HG03280 (cell line): ENCODE data around the gene GBA2.

Experiments used
- ATAC-seq: cut with Tn5 transposase; IDR thresholded peaks from one replicate; pipeline ENCODE4 v1.9.1; 2021; ENCODE audit warnings: mild to moderate bottlenecking, moderate library complexity; ENCODE audit not compliant: unreplicated experiment

The GBA2 gene

GRCh38 chr9:35740243-35740642 is 8.8 kb downstream of the GBA2 start:
- ATAC-seq, result no peak

DNA sequence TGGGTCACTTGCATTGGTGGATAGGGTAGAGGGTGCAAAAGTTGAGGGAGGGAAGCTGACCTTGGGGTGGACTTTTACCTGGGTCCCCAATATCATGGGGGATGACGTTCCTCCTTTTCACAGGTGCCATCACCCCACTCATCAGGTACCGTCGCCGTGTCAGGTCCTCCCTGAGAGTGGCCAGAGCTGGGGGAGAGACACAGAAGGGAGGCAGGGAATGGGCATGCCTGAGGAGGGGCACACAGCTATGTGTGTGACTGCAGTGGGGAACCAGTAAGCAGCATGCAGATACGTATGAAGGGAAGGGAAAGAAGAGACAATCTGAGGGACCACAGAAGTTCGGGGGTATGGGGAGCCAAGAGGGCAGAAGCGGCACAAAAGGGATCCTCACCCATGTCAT is 10.1 kb downstream of the GBA2 start:
- ATAC-seq, result no peak

GRCh38 chr9:35738186-35738585 is 10.8 kb downstream of the GBA2 start:
- ATAC-seq, result no peak

DNA sequence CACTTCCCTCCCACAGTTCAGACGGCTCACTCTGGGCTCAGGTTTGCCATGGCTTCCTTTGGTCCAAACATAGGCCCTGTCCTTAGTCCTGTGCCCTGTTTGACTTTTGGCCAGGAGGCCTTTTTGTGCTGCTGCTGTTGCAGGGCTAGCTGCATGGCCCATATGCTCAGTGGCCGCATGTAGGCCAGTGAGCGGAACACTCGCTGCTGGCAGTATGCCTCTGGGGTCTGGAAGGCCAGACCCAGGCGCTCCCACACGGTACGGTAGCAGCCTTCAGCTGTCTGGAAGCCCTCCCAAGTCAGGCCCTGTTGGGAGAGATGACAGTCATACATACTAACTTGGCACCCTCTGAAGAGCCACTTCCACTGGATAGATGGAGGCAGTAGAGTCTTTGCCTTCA is 11.9 kb downstream of the GBA2 start:
- ATAC-seq, result no peak

DNA sequence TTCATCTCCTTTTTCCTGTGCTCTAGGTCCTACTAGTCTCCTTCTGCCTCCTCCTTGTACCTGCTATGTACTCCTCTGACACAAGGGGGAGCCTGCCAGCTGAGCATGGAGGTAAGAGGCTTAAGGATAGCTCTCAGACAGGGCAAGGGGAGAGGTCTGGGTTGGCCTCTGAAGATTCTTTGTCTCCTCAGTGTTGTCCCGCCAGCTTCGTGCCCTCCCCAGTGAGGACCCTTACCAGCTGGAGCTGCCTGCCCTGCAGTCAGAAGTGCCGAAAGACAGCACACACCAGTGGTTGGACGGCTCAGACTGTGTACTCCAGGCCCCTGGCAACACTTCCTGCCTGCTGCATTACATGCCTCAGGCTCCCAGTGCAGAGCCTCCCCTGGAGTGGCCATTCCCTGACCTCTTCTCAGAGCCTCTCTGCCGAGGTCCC is 12.8 kb downstream of the GBA2 start:
- no peak for ATAC-seq

DNA sequence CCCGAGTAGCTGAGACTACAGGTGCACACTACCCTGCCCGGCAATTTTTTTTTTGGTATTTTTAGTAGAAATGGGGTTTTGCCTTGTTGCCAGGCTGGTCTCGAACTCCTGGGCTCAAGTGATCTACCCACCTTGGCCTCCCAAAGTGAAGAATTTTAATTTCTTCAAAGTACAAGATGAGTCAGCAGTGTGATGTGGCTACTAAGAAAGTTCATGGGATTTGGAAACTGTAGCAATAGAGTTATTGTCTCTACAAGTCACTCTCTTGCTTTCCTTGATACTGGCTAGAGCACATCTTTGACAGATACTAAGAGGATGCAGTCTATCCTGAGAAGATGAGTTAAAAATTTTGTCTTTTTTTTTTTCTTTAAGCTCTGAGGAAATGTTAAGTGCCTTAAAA is 14.9 kb downstream of the GBA2 start:
- ATAC-seq, result no peak

GRCh38 chr9:35732800-35733541 is 16.1 kb downstream of the GBA2 start:
- ATAC-seq, result no peak

DNA sequence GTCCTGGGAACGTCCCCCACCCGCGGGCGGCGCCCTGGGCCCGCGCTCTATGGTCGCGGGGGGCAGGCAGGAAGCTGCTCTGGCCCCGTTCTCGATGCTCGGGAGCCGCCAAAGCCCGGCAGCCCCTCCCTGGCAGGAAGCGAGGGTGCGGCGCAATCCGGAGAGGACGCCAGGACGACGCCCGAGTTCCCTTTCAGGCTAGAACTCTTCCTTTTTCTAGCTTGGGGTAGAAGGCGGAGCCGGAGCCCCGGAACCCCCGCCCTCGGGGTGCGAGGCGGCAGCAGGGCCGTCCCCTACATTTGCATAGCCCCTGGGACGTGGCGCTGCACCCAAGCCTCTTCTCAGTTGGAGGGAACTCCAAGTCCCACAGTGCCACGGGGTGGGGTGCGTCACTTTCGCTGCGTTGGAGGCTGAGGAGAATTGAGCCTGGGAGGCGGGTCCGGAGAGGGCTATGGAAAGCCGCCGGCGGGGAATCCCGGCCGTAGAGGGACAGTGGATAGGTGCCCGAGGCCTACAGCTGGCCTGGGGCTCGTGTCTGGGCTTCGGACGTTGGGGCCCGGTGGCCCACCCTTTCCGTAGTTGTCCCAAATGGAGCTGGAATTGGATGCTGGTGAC is 16.7 kb downstream of the GBA2 start, which contains the start of the genes CREB3 and TLN1:
Gene CREB3 (plus strand): TSS at position 482 of the 615 bp plus-strand sequence. CDS start 107 bp downstream, at position 589.
Gene TLN1 (minus strand): TSS at position 11 of the 615 bp plus-strand sequence. CDS start 6,501 bp downstream, outside the sequence.
- ATAC-seq, result peak; percentile 80

DNA sequence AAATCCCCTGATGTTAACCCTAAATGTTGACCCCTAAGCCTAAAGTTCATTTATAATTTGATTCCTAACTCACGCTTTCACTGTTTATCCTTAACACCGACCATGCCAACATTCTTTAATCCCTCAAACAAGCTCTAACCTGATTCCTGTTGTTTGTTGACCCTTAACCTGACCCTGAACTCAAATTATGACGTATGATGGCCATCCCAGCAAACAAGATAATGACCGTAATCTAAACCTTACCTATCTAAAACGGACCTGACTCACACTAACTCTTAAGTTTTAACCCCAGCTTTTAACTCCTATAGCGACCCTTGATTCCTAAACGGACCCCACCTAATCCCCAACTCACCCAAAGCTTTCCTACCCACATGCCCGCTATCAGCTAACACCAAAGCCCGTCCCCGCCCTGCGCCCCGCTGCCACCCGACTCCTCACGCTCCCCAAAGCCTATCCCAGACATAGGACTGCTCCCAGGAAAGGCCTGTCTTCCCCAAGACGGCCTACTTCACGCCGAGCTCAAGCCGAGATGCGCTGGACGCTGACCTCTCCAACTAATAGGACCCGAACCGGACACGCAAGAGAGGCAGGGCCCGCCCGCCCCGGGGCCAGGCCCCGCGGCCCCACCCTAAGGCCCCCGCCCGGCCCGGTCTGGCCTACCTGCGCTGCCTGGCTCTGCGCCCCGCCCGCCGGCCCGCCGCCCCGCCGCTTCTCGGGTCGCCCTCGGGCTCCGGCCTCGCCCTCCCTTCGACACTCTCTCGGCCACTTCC is 17.4 kb downstream of the GBA2 start:
- ATAC-seq, result no peak

DNA sequence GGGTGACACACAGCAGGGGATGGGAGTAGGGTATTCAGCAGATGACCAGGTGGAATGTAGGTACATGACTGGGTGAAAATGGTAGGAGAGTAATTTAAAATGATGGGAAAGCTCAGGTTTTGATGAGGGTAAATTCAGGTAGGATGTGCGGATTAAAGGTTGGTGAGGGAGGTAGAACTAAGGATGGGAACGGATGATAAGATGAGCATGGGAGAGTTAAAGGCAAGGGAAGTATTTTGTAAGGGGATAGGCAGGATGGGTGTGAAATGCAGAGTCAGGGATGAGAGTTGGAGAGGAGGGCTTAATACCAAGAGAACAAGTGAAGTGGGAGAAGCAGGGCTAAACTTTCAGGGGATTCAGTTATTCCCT is 18.6 kb downstream of the GBA2 start:
- ATAC-seq, result no peak

GRCh38 chr9:35729700-35730485 is 19.1 kb downstream of the GBA2 start:
- no peak for ATAC-seq

DNA sequence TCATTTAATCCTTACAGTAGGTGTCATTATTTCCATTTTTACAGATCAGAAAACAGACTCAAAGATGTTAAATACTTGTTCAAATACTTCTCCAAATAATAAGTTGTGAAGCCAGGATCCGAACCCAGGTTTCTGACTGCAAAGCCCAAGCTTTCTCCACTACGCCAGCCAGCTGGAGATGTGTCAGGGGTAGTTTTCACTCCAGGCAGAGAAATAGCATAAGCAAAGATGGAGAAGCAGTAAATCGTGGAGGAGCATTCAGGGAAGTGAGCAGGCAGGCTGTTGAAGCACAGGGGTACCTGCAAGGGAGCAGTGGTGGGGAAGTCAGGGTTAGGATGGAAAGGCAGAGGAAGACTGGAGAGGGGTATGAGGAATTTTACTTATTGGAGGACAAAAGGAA is 19.9 kb downstream of the GBA2 start:
- ATAC-seq, result no peak

DNA sequence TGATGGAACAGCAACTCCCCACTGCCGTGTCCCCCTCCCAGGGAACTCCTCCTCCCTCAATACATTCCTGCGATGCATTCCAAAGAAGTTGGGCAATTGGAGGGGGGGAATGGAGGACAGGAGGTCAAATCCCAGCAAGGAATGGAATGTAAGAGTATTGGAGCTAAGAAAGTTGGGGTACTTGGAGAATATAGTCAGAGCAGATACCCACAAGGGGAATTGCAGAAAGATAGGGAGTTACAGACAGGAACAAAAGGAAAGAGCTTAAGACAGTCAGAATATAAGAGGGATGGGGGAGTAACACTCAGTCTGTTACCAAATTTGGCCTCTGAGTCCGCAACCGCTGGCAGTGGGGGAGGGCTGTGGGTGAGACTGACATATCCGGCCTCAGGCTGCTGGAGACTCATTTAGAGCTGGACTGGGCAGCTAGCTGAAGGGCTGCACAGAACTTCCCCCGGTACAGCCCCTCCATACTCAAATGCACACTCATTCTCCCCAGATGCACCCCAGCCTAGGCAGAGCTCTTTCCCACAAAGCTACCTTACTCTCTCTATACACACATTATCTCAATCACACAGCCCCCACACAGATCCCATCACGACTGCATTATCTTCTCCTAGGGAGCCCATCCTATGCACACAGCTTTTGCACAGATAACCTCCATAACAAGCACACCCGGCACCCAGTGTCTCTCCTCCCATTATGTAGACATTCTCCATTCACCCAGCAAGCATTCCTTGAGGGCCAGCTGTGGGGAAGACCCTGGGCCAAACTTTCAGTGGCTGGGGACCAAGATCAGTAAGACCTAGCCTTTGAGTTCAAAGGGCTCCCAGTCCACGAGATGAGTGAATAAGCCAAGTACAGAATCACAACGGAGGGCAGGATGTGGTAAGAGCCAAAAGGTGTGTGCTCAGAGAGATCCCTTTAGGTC is 20.7 kb downstream of the GBA2 start:
- ATAC-seq, result no peak

DNA sequence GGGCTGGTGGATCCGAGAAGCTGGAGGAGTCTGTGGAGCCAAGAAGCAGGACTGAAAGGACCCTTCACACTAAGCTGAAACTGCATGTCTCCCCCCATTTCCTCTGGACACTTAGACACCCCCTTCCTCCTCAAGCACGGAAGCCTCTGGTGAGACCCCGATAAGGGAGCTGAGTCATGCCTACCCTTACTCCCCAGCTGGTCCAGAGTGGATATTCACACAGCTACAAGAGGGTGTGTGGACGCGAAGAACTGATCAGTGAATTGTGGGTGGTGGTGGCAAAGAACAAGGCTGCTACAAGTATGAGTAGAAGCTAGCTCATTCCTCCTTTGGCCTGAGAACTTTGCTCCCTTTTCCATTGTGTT is 21.4 kb downstream of the GBA2 start:
- no peak for ATAC-seq

DNA sequence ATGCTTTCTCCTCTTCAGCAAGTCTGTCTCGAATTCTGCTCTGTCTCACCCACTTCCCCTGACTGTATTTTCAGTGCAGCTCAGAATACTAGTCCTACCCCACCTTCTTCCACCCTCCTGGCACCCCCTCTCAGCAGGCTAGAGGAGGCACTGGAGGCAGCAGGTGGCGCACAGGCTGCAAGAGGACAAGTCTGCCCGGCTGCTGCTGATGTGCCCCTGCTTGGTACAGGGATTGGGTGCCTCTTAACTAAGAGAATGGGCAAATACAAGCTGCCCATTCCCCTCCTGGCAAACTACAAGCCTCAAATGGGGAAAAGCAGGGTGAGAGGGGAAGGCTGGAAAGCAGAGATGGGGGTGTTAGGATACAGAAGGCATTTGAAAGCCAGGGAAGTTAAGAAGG is 22.1 kb downstream of the GBA2 start:
- no peak for ATAC-seq

DNA sequence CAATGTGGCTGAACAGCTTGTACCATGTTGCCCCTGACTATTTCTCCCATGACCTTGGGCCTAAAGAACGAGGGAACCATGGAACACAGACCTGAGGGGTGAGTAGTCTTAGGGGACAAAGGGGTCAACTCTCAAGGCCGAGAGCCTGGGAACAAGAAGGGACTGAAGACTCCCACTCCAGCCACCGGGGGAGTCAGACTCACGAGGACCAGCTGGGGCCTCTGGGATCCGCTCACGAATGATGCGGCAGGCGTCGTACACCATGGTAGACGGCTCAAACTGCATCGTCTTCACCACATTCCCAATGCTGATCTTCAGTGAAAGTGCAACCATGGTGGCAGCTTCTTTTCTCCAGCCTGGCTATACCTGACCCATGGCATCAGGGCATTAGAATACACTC is 23.7 kb downstream of the GBA2 start:
- ATAC-seq, result no peak

- ATAC-seq, result no peak
These were observed 25.1 kb downstream of the GBA2 start for GRCh38 chr9:35723908-35724307.

DNA sequence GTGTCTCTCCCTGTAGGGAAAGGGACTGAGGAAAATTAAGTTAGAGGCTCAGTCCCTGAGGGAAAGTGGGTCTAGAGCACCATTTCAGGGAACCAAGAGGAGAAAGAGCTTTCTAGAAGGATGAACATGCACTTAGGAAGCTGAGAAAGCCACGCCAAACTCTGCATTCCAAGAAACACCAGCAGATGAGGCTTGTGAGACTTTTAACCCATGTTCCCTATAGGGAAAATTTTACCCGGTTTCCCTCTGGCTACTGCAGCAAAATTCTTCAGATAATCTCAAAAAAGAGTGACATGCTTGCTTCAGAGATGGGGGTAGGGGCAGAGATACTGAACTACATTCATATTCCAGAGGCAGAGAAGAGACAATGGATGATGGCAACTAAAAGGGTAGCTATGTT is 25.6 kb downstream of the GBA2 start:
- no peak for ATAC-seq

- ATAC-seq, result no peak
These were observed 29.5 kb downstream of the GBA2 start for GRCh38 chr9:35719546-35719945.
